Dermis blood vessel endothelial cell (primary cell): ENCODE results near the gene LSG1. TPM values are rescaled to one million over a fixed set of nuclear protein-coding genes. Genes with fewer than 3 reads are reported as not detected.

Source experiments
- DNase-seq: peaks from one replicate; pipeline ENCODE4 v3.0.0; 2010
- total RNA-seq: library from RNA; depleted of rRNA; stranded (reverse); fragments of >200 nt; gene quantifications from 2 replicates; pipeline ENCODE4 v1.2.3, GENCODE V29; 2014

LSG1 gene
- 58.5 and 72.8 TPM in 2 replicates for total RNA-seq

DNA sequence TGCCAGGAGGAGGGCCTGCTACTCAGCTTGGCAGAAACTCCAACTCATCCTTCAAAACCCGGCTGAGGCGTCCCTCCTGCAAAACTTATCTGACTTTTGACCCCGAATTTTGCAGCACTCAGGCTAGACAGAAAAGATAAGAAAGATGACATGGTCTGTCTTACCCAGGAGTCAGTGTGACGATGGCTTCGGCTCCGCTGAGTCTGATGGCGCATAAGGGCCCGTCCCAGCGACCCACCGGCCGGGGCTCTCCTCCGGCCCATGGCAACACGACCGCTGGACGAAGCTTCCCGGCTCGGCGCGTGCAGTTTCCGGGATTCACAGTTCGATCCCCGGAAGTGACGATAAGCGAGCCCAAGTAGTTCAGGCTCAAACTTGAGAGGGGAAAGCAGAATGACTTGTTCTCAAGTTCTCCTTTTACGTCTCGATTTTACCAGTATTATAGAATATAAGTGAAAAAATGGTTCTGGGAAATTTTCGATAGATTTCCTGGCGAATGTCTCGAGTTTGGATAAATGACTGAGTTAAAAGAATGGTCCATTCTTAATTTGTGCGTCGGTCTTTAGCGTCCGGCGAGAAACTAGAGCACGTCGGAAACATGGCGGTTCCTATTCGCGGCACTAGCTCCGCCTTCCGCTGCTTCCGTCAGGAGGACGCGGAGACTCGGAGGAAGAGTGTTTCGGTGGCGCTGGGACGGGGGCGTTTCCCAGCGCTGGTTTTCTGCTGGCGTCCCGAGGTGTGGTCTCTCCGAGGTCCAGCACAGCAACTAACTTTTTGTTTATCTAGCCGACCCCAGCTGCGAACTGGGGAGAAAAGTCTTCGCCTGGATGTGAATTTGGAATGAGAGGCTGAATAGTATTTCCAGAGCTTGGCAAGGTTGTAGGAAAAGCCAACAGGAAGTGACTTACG lies at the start of gene LSG1:
TSS of gene LSG1 (minus strand) at position 292 of the 909 bp plus-strand sequence. CDS start at position 263, 29 bp downstream.
- DNase-seq: peak; percentile 97

DNA sequence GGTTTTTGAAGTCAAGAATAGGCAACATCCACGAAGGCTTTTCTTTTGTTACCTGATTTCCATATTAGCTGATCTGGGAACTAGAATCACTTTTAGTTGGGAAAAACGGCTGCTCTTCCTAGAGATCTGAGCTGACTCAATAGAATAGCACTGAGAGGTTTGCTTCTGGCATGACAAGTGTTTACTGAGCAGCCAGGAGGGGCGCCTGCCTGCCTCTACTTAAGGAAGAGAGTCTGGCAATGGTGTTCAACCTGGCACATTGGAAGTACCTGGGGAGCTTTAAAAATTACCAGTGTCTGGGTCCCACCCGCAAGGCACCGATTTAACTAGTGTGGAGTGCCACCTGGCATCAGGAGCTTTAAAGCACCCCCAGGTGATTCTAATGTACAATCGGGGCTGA lies 48.1 kb upstream of the LSG1 start:
- DNase-seq: no peak

GRCh38 chr3:194718079-194718478 lies 46.1 kb upstream of the LSG1 start:
- DNase-seq: no peak

GRCh38 chr3:194715022-194715800 lies 43.2 kb upstream of the LSG1 start:
- DNase-seq: peak; percentile 85

- no peak for DNase-seq
Observed at GRCh38 chr3:194714564-194714963, 42.6 kb upstream of the LSG1 start.

DNA sequence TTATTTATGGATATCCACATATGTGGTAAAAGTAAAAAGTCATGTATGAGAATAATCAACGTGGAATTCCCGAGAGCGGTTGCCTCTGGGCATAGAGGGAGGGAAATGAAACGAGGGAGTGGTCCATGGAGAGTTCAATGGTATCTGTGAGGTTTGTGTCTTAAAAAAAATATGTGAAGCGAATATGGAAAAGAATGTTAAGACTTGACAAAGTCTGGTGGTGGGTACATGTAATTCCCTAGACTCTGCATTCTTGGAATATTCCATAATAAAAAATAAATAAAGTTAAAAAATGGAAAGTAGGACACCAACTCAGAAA lies 42.1 kb upstream of the LSG1 start:
- no peak for DNase-seq

DNA sequence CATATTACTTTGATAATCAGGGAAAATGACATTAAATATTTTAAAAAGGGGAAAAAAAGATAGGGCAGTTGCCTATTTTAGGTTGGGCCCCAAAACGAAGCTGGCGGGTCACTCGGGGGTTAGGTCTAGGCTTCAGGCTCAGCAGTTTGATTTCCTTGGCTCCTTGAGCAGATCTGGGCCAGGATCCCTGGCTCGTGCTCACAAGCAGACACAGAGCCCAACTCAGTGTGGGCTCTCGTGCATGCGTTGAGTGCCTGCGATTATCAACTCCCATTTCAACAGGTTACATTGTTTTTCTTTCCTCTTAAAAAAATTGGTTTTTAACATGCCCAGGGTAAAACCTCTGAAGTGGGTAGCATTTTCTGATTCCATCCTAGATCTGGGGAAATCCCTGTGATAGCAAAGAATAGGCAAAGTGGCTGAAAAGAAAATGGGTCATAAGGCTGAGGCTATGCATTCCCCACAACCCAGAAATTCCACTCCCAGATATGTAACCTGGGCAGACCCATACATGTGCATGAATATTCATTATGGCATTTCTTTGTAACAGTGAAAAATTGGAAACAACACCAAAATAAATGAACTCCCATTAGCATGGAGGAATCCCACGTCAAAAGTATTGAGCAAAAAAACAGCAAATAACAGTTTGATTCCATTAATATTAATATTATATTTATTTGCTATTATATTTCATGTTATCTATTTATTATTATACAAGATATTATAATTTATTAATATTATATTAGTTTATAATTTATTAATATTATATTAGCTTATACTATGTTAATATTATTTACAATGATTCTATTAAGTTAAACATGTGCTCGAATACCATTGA lies 41.5 kb upstream of the LSG1 start:
- DNase-seq: no peak

GRCh38 chr3:194711913-194712312 lies 39.9 kb upstream of the LSG1 start:
- peak; percentile 100 for DNase-seq

DNA sequence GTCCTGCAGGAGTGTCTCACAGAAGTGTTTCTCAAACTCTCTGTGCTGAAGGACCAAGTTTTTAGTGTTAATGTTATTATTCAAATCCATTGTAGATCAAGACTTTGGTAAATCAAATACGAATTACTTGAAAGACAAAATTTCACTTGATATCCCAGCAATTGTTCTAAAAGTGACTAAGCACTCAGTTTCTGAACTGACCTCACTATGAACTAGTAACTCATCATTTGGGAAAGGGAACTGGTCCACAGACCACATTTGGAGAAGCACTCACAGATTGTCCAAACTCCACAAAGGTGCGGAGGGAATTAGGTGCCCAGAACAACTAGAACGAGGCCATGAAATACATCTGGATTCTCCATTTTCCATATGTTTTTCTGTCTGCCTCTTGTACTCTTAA lies 39.3 kb upstream of the LSG1 start:
- DNase-seq: peak; percentile 52

DNA sequence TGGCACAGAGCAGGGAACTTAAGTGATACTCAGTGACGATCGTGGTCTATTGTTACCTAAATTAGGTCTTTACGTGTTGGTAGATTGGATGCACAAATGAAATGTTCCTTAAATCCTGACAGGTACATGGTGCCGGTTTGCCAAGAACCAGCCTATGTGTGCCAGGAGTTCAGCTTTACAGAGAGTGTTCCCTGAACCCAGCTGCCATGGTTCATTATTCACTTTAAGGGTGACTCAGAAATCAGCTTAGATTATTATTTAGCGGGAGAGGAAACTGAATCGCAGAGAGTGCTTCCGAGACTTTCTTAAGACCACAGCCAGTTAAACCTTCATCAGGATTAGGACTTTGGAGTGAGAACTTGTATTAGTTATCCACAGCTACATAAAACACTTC lies 35.2 kb upstream of the LSG1 start:
- DNase-seq: peak; percentile 79

- DNase-seq: no peak
Observed at GRCh38 chr3:194705761-194706160, 33.8 kb upstream of the LSG1 start.

GRCh38 chr3:194705227-194705626 lies 33.2 kb upstream of the LSG1 start:
- DNase-seq: no peak

DNA sequence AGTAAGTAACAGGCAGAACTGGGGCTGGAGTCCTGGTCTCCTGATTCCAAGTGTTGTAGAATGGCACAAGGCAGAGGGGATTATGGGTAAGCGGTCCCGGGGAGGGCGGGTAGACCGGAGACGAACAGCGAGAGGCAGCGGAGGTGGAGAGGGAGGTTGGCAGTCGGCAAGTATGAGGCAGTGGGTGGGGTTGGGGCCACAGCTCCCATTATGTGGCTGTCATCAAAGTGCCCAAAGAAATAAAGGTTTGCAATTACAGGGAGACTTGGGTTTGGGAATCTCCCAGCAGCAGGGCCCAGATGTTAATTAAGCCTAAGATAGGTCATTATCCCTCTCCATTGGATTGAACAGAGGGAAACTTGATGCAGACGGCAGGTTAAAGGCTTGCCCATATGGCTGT lies 30.6 kb upstream of the LSG1 start:
- DNase-seq: no peak

DNA sequence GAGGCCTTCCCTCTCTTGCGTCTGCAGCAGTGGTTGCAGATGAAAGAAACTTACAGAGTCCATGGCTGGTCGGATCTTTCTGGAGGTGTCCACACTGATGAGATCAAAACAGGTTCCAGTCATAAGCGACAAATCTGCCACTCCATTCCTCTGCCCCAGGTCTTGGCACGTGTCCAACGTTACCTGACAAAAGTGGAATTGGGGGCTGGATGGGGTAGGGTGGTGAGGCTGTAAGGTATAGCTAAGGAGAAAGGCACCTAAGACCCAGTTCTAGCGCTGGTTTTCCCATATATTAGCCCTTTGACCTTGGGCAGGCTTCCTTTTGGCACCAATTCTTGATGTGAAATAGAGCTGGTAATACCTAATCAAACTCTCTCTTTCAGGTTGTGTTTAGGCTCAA lies 24.7 kb upstream of the LSG1 start:
- no peak for DNase-seq

- peak; percentile 68 for DNase-seq
Observed at GRCh38 chr3:194691481-194692283, 19.7 kb upstream of the LSG1 start.

GRCh38 chr3:194690501-194691372 lies 18.7 kb upstream of the LSG1 start:
- DNase-seq: peak; percentile 73

DNA sequence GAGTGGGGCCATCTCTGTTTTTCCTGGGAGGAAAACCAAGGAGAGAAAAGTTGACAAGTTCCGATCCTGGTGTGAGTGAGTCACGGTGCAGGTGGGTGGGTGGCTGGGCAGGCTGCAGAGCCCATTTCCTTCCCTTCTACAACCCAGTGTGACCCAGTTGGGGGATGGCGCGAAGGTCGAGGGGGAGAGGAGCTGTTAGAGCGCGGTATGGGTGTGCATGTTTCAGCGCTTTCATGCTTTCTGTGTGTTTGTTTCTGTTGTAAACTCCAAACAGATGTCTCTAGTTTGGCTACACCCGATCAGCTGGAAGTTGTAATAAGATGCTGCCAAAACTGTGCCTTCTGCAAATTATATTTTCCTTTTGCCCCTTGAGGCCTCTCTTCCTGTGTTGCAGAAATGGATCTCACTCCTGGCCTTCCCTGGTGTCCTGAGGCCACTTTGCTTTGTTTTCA lies 17.5 kb upstream of the LSG1 start:
- DNase-seq: peak; percentile 80

DNA sequence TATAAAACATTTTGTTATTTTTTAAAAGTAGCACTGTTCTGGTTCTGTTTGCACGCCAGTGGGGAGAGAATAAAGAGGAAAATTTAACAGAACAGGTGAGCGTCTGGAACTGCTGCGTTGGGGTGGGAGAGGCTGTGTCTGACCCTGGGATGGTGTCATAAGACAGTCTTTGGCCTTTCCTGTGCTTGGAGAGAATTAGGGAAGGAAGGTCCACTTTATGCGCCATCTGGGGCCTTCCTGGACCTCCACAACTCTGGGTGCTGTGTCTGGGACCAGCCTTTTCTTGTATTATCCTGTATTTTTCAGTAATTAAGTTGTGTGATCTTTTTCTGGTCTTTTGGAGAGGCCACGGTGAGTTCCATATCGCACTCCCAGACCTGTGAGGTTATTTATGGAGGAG lies 17.0 kb upstream of the LSG1 start:
- no peak for DNase-seq

- DNase-seq: peak; percentile 69
Observed at GRCh38 chr3:194688200-194688740, 16.3 kb upstream of the LSG1 start.

DNA sequence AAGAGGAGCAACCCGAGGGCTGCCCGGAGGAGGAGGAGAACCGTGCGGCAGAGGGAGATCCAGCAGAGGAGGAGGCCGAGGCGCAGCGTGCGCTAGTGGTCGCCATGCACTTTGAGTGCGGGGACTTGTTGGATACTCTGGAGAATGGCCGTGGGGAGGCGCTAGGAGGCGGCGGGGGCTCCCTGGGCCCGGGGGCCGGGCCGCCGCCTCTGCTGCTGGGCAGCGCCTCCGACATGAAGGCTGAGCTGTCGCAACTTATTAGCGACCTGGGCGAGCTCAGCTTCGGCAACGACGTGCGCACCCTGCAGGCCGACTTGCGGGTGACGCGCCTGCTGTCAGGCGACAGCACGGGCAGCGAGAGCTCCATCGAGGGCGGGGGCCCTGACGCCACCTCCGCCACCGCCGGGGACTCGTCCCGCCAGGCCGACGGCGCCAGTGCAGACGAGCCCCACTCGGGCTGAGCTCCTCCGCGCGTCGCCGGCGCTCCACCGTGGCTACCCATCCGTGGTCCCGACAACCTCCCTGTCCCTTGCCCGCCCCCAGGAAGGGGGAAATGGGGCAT lies 15.7 kb upstream of the LSG1 start:
- no peak for DNase-seq
